ENCODE measurements around the gene CA4.
"Not testable (repeated sequence)": the region's sequence is repeated elsewhere in the genome, so short reads cannot be mapped to it uniquely, and the experiment has no call there.

GRCh38 chr17:60111661-60112060 is 38.1 kb upstream of the CA4 start:
- TF ChIP-seq MYC (IDR thresholded peaks at IDR 0.05; ENCODE audit: low read depth, low read length); POLR2A (IDR thresholded peaks at IDR 0.05; ENCODE audit: extremely low read depth, insufficient read length): not testable (repeated sequence)
- TF ChIP-seq, protein P1, sequence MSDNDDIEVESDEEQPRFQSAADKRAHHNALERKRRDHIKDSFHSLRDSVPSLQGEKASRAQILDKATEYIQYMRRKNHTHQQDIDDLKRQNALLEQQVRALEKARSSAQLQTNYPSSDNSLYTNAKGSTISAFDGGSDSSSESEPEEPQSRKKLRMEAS (IDR thresholded peaks at IDR 0.05; ENCODE audit: low read depth, low read length) = not testable (repeated sequence)

Data from NB4 (cell line).